Testis (tissue), 3 donors: Measurements from ENCODE around the gene SFRP5. TPM values are rescaled to one million over a fixed set of nuclear protein-coding genes. Genes with fewer than 3 reads are reported as not detected.

ENCODE experiments used
- DNase-seq: peaks from one replicate; pipeline ENCODE4 v3.0.0-alpha.2; 2019
- H3K27ac ChIP-seq, 2 donors: fragments of 200-600 bp; sonication (generic); one replicate each; pipeline ENCODE4 v1.5.1; 2019
- H3K27me3 ChIP-seq: fragments of 200-600 bp; sonication (generic); one replicate; pipeline ENCODE4 v1.5.1; 2019
- H3K36me3 ChIP-seq: fragments of 200-600 bp; sonication (generic); one replicate; pipeline ENCODE4 v1.5.1; 2017; ENCODE audit warnings: low read depth; ENCODE audit errors: missing control alignments
- H3K4me1 ChIP-seq: fragments of 200-600 bp; sonication (generic); one replicate; pipeline ENCODE4 v1.5.1; 2019
- H3K4me3 ChIP-seq, 2 donors: fragments of 200-600 bp; sonication (generic); one replicate each; pipeline ENCODE4 v1.5.1; 2017 to 2019
- H3K9me3 ChIP-seq: fragments of 200-600 bp; sonication (generic); one replicate; pipeline ENCODE4 v1.5.1; 2017
- CTCF ChIP-seq, 3 experiments: fragments of 450-650 bp in 2 of 3; fragments of 200-600 bp in 1 of 3; sonication (generic) in 1 of 3; IDR thresholded peaks; one replicate each; pipeline ENCODE4 v1.5.1; 2016 to 2019; ENCODE audit warnings: antibody characterized with exemption in 3 of 3, mild to moderate bottlenecking in 2 of 3, moderate library complexity in 1 of 3
- POLR2A ChIP-seq: fragments of 450-650 bp; IDR thresholded peaks from one replicate; pipeline ENCODE4 v1.6.1; 2017; ENCODE audit warnings: antibody characterized with exemption, mild to moderate bottlenecking, moderate library complexity
- WGBS, 2 donors: methylation state at CpG; one replicate each; pipeline ENCODE4 v1.1.5; 2018; 5-methylcytosine and 5-hydroxymethylcytosine counted together
- intact Hi-C: fragments of 100-400 bp; cut with DNase I; formaldehyde crosslinking; loops from one replicate; pipeline ENCODE4 v1.15.1; 2023; ENCODE audit warnings: low total_unique reads
- polyA plus RNA-seq: library from polyadenylated mRNA; stranded (reverse); fragments of 350-450 nt; fragmentation: Illumina TruSeq; extraction: RNeasy Lipid Tissue Mini Kit (QIAGEN cat#74804); gene quantifications from one replicate; pipeline ENCODE4 v1.2.3, GENCODE V29; 2014; ENCODE audit warnings: low read depth, low replicate concordance; ENCODE audit not compliant: insufficient read depth
- total RNA-seq, 2 donors: library from RNA; depleted of rRNA; stranded (reverse); fragments of >200 nt; gene quantifications; one replicate each; pipeline ENCODE4 v1.2.3, GENCODE V29; 2016

The SFRP5 gene
- total and polyA plus RNA-seq, 3 donors from 2014 or later, result 0.99 to 2.0 (median 1.2) TPM

GRCh38 chr10:97737770-97738265, 34.0 kb downstream of the SFRP5 start:
- TF ChIP-seq CTCF (IDR thresholded peaks at IDR 0.05) (no peak), POLR2A (no peak)
- Histone ChIP-seq H3K4me1 (peaks cover 12% of the 10 kb centered on the region), H3K9me3 (no peaks in the 10 kb centered on the region), H3K27me3 (no peaks in the 10 kb centered on the region), H3K27ac (peak overlapping the region; percentile 78 to 90), H3K4me3 (peak overlapping the region; percentile 82 to 97), H3K36me3 (no peaks in the 10 kb centered on the region)
- intact Hi-C loops, result loop anchor here (10.0 kb wide), 1 partner anchor 53 kb away; the partner anchor contains the start of gene AVPI1
- WGBS, 2 donors, result 17 to 26% methylated on average over 14 of the region's 14 CpGs
- no peak for DNase-seq

- intact Hi-C loops, result loop anchor here (10.0 kb wide), 1 partner anchor 52 kb away; the partner anchor contains the start of gene AVPI1
- H3K4me3 ChIP-seq, result peak within 1 kb of the TSS; percentile 82 to 97
- H3K36me3 ChIP-seq, result no peaks in the 10 kb centered on the region
- TF ChIP-seq CTCF (IDR thresholded peaks at IDR 0.05) (no peak), POLR2A (peak; percentile 80)
- 0 to 1% methylated on average over 5 to 70 of the region's 72 CpGs for WGBS, 2 donors
- peak within 1 kb of the TSS; percentile 78 to 90 for H3K27ac ChIP-seq
- no peaks in the 10 kb centered on the region for H3K27me3 ChIP-seq
- H3K9me3 ChIP-seq, result no peaks in the 10 kb centered on the region
- peak; percentile 96 for DNase-seq
- H3K4me1 ChIP-seq, result peaks cover 10% of the 10 kb centered on the region
Measured at GRCh38 chr10:97736902-97737769, 34.7 kb downstream of the SFRP5 start, which contains the start of gene ZFYVE27. ZFYVE27 (plus strand) TSS chr10:97737128; CDS start chr10:97738478, 1,350 bp downstream.

GRCh38 chr10:97736403-97736901, 35.3 kb downstream of the SFRP5 start:
- no peak for TF ChIP-seq CTCF (IDR thresholded peaks at IDR 0.05)
- TF ChIP-seq POLR2A, result no peak
- Histone ChIP-seq H3K27me3 (no peaks in the 10 kb centered on the region), H3K4me1 (peaks cover 10% of the 10 kb centered on the region), H3K9me3 (no peaks in the 10 kb centered on the region), H3K36me3 (no peaks in the 10 kb centered on the region), H3K4me3 (peak overlapping the region; percentile 82 to 97), H3K27ac (peak overlapping the region in 1 of 2 donors; percentile 78)
- no peak for DNase-seq
- intact Hi-C loops, result loop anchor here (10.0 kb wide), 1 partner anchor 52 kb away; the partner anchor contains the start of gene AVPI1
- 45 to 49% methylated on average over 13 of the region's 13 CpGs for WGBS, 2 donors

- no peaks in the 10 kb centered on the region for H3K27me3 ChIP-seq
- no peak for TF ChIP-seq CTCF (IDR thresholded peaks at IDR 0.05)
- TF ChIP-seq POLR2A, result no peak
- intact Hi-C loops, result loop anchor here (10.0 kb wide), 1 partner anchor 49 kb away; the partner anchor contains the start of gene AVPI1
- peaks cover 10% of the 10 kb centered on the region for H3K4me1 ChIP-seq
- no peaks in the 10 kb centered on the region for H3K9me3 ChIP-seq
- no peak overlapping the region for H3K4me3 ChIP-seq
- no peaks in the 10 kb centered on the region for H3K36me3 ChIP-seq
- WGBS, 2 donors, result 81 to 90% methylated on average over 6 of the region's 6 CpGs
- no peak for DNase-seq
- H3K27ac ChIP-seq, result no peak overlapping the region
Measured at GRCh38 chr10:97734021-97734420, 37.8 kb downstream of the SFRP5 start.
